ENCODE data around the gene PRKAR1B. TPM values are rescaled to one million over a fixed set of nuclear protein-coding genes. Genes with fewer than 3 reads are reported as not detected.

PRKAR1B gene
- total and polyA plus RNA-seq, 2 donors (not counting 1 experiment from before 2014, with no cell fraction given) = 4.5 to 8.6 TPM

DNA sequence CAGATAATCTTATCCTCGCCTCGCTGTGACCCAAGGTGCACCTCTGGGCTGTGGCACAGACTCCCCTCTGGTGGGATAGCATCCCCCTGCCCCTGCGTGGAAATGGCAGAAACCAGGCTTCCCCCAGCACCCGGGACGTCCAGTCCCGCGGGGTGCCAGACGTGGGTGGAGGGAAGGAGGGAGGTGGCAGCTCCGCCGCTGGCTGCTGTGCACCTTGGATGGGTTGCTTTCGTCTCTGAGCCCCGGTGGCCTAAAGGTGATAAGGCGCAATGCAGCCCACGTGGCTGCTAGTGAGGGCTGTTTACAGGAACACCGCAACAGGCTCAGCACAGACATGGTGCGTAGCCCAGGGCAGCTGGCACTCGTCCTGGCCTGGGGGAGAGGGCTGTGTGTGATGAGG lies 193.8 kb downstream of the PRKAR1B start:
- Histone ChIP-seq H3K4me1 (ENCODE audit: control insufficient read depth in 2 of 2, insufficient read depth in 2 of 2, low read length in 2 of 2) (peaks cover 0 to 5% of the 10 kb centered on the region in 2 donors), H3K79me2 (ENCODE audit: control insufficient read depth, insufficient read depth, low read length) (no peaks in the 10 kb centered on the region), H3K27ac (ENCODE audit: low read length in 2 of 2) (no peak overlapping the region), H3K27me3 (replicated peaks in 1 of 4; ENCODE audit: control extremely low read depth in 1 of 4, control insufficient read depth in 3 of 4, insufficient read depth in 4 of 4, low read length in 3 of 4) (no peaks in the 10 kb centered on the region), H3K9me3 (ENCODE audit: control extremely low read depth in 1 of 3, control insufficient read depth in 2 of 3, insufficient read depth in 1 of 3, low read length in 2 of 3) (peaks cover 0 to 12% (median 0%) of the 10 kb centered on the region in 3 donors), H3K4me3 (ENCODE audit: control extremely low read depth in 1 of 5, extremely low read depth in 1 of 5, insufficient read depth in 1 of 5, low read depth in 2 of 5, low read length in 4 of 5) (no peak overlapping the region), H4K20me1 (ENCODE audit: control insufficient read depth, insufficient read depth, low read length, poor library complexity, severe bottlenecking) (no peaks in the 10 kb centered on the region), H3K9ac (ENCODE audit: low read length) (no peak overlapping the region), H3K4me2 (replicated peaks; ENCODE audit: low read depth, low read length, poor library complexity, severe bottlenecking) (no peak overlapping the region), H2AFZ (ENCODE audit: insufficient read depth, low read depth, low read length, poor library complexity, severe bottlenecking) (no peak overlapping the region), H3K36me3 (replicated peaks in 1 of 2; ENCODE audit: control extremely low read depth in 1 of 2, control insufficient read depth in 1 of 2, extremely low read depth in 1 of 2, insufficient read depth in 2 of 2, low read length in 1 of 2) (no peaks in the 10 kb centered on the region)
- DNase-seq (no peak), ATAC-seq (ENCODE audit: low read depth) (no peak)
- Mint-ChIP-seq H3K4me3 (no peak overlapping the region), H3K27me3 (peaks cover 5% of the 10 kb centered on the region), H3K9me3 (ENCODE audit: insufficient read depth) (no peaks in the 10 kb centered on the region), H3K4me1 (peaks cover 15% of the 10 kb centered on the region), H3K27ac (no peak overlapping the region)
- ChIA-PET CTCF (no interaction called here), POLR2A (no interaction called here)
- WGBS (ENCODE audit: insufficient coverage) = 82% methylated on average over 17 of the region's 17 CpGs
- TF ChIP-seq EZH2 (IDR thresholded peaks at IDR 0.05; ENCODE audit: borderline replicate concordance, insufficient read depth, low read depth, low read length, poor library complexity, severe bottlenecking) = no peak
- TF ChIP-seq, protein P1, sequence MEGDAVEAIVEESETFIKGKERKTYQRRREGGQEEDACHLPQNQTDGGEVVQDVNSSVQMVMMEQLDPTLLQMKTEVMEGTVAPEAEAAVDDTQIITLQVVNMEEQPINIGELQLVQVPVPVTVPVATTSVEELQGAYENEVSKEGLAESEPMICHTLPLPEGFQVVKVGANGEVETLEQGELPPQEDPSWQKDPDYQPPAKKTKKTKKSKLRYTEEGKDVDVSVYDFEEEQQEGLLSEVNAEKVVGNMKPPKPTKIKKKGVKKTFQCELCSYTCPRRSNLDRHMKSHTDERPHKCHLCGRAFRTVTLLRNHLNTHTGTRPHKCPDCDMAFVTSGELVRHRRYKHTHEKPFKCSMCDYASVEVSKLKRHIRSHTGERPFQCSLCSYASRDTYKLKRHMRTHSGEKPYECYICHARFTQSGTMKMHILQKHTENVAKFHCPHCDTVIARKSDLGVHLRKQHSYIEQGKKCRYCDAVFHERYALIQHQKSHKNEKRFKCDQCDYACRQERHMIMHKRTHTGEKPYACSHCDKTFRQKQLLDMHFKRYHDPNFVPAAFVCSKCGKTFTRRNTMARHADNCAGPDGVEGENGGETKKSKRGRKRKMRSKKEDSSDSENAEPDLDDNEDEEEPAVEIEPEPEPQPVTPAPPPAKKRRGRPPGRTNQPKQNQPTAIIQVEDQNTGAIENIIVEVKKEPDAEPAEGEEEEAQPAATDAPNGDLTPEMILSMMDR (IDR thresholded peaks at IDR 0.05) = no peak
- intact Hi-C loops (cut with micrococcal nuclease) = no loop called here

GRCh38 chr7:532379-533143 lies 194.5 kb downstream of the PRKAR1B start:
- DNase-seq (no peak), ATAC-seq (ENCODE audit: low read depth) (no peak)
- intact Hi-C loops (cut with micrococcal nuclease) = no loop called here
- Mint-ChIP-seq H3K9me3 (ENCODE audit: insufficient read depth) (no peaks in the 10 kb centered on the region), H3K4me3 (no peak overlapping the region), H3K27me3 (peaks cover 5% of the 10 kb centered on the region), H3K4me1 (peaks cover 15% of the 10 kb centered on the region), H3K27ac (no peak overlapping the region)
- ChIA-PET POLR2A (no interaction called here), CTCF (no interaction called here)
- TF ChIP-seq, protein P1 (IDR thresholded peaks at IDR 0.05) = no peak
- no peak for TF ChIP-seq EZH2 (IDR thresholded peaks at IDR 0.05; ENCODE audit: borderline replicate concordance, insufficient read depth, low read depth, low read length, poor library complexity, severe bottlenecking)
- no peak overlapping the region for H3K4me2 ChIP-seq (replicated peaks; ENCODE audit: low read depth, low read length, poor library complexity, severe bottlenecking)
- H3K36me3 ChIP-seq (replicated peaks in 1 of 2; ENCODE audit: control extremely low read depth in 1 of 2, control insufficient read depth in 1 of 2, extremely low read depth in 1 of 2, insufficient read depth in 2 of 2, low read length in 1 of 2) = no peaks in the 10 kb centered on the region
- H3K9me3 ChIP-seq (ENCODE audit: control extremely low read depth in 1 of 3, control insufficient read depth in 2 of 3, insufficient read depth in 1 of 3, low read length in 2 of 3) = peaks cover 0 to 12% (median 0%) of the 10 kb centered on the region in 3 donors
- 88% methylated on average over 14 of the region's 15 CpGs for WGBS (ENCODE audit: insufficient coverage)
- H2AFZ ChIP-seq (ENCODE audit: insufficient read depth, low read depth, low read length, poor library complexity, severe bottlenecking) = no peak overlapping the region
- no peaks in the 10 kb centered on the region for H3K27me3 ChIP-seq (replicated peaks in 1 of 4; ENCODE audit: control extremely low read depth in 1 of 4, control insufficient read depth in 3 of 4, insufficient read depth in 4 of 4, low read length in 3 of 4)
- peaks cover 0 to 5% of the 10 kb centered on the region in 2 donors for H3K4me1 ChIP-seq (ENCODE audit: control insufficient read depth in 2 of 2, insufficient read depth in 2 of 2, low read length in 2 of 2)
- H3K79me2 ChIP-seq (ENCODE audit: control insufficient read depth, insufficient read depth, low read length) = no peaks in the 10 kb centered on the region
- H3K9ac ChIP-seq (ENCODE audit: low read length) = no peak overlapping the region
- no peak overlapping the region for H3K27ac ChIP-seq (ENCODE audit: low read length in 2 of 2)
- no peaks in the 10 kb centered on the region for H4K20me1 ChIP-seq (ENCODE audit: control insufficient read depth, insufficient read depth, low read length, poor library complexity, severe bottlenecking)
- H3K4me3 ChIP-seq (ENCODE audit: control extremely low read depth in 1 of 5, extremely low read depth in 1 of 5, insufficient read depth in 1 of 5, low read depth in 2 of 5, low read length in 4 of 5) = no peak overlapping the region

Data from B cell (primary cell).